Measurements from ENCODE around the gene CCDC102B.
"Not testable (repeated sequence)": the region's sequence is repeated elsewhere in the genome, so short reads cannot be mapped to it uniquely, and the experiment has no call there.

The CCDC102B gene

GRCh38 chr18:68879947-68880346, 82.1 kb downstream of the CCDC102B start:
- not testable (repeated sequence) for H3K4me1 ChIP-seq (ENCODE audit: control insufficient read depth in 2 of 2, insufficient read depth in 2 of 2, low read length in 2 of 2); H3K27ac ChIP-seq (ENCODE audit: low read depth in 2 of 2, low read length in 2 of 2); H3K9me3 ChIP-seq (ENCODE audit: control insufficient read depth in 2 of 2, low read length in 2 of 2); H3K4me3 ChIP-seq (ENCODE audit: low read length in 2 of 2); H3K36me3 ChIP-seq (ENCODE audit: control insufficient read depth in 2 of 2, insufficient read depth in 2 of 2, low read length in 2 of 2); H3K27me3 ChIP-seq (ENCODE audit: control insufficient read depth in 2 of 2, insufficient read depth in 2 of 2, low read length in 2 of 2); H3K9ac ChIP-seq (ENCODE audit: low read depth in 1 of 2, low read length in 2 of 2)

- no peaks in the 10 kb centered on the region for H3K9me3 ChIP-seq (ENCODE audit: control insufficient read depth in 2 of 2, low read length in 2 of 2)
- H3K4me3 ChIP-seq (ENCODE audit: low read length in 2 of 2) = no peak overlapping the region
- H3K9ac ChIP-seq (ENCODE audit: low read depth in 1 of 2, low read length in 2 of 2) = no peak overlapping the region
- H3K4me1 ChIP-seq (ENCODE audit: control insufficient read depth in 2 of 2, insufficient read depth in 2 of 2, low read length in 2 of 2) = no peaks in the 10 kb centered on the region
- no peaks in the 10 kb centered on the region for H3K27me3 ChIP-seq (ENCODE audit: control insufficient read depth in 2 of 2, insufficient read depth in 2 of 2, low read length in 2 of 2)
- no peak overlapping the region for H3K27ac ChIP-seq (ENCODE audit: low read depth in 2 of 2, low read length in 2 of 2)
- H3K36me3 ChIP-seq (ENCODE audit: control insufficient read depth in 2 of 2, insufficient read depth in 2 of 2, low read length in 2 of 2) = no peaks in the 10 kb centered on the region
These were observed 89.5 kb downstream of the CCDC102B start for GRCh38 chr18:68887410-68887809.

GRCh38 chr18:68893354-68893753, 95.5 kb downstream of the CCDC102B start:
- Histone ChIP-seq H3K4me1 (ENCODE audit: control insufficient read depth in 2 of 2, insufficient read depth in 2 of 2, low read length in 2 of 2) (no peaks in the 10 kb centered on the region), H3K9me3 (ENCODE audit: control insufficient read depth in 2 of 2, low read length in 2 of 2) (no peaks in the 10 kb centered on the region), H3K27me3 (ENCODE audit: control insufficient read depth in 2 of 2, insufficient read depth in 2 of 2, low read length in 2 of 2) (no peaks in the 10 kb centered on the region), H3K27ac (ENCODE audit: low read depth in 2 of 2, low read length in 2 of 2) (no peak overlapping the region), H3K36me3 (ENCODE audit: control insufficient read depth in 2 of 2, insufficient read depth in 2 of 2, low read length in 2 of 2) (no peaks in the 10 kb centered on the region), H3K4me3 (ENCODE audit: low read length in 2 of 2) (no peak overlapping the region), H3K9ac (ENCODE audit: low read depth in 1 of 2, low read length in 2 of 2) (no peak overlapping the region)

GRCh38 chr18:68897286-68897685, 99.4 kb downstream of the CCDC102B start:
- Histone ChIP-seq H3K9me3 (ENCODE audit: control insufficient read depth in 2 of 2, low read length in 2 of 2) (no peaks in the 10 kb centered on the region), H3K27ac (ENCODE audit: low read depth in 2 of 2, low read length in 2 of 2) (no peak overlapping the region), H3K9ac (ENCODE audit: low read depth in 1 of 2, low read length in 2 of 2) (no peak overlapping the region), H3K4me1 (ENCODE audit: control insufficient read depth in 2 of 2, insufficient read depth in 2 of 2, low read length in 2 of 2) (no peaks in the 10 kb centered on the region), H3K27me3 (ENCODE audit: control insufficient read depth in 2 of 2, insufficient read depth in 2 of 2, low read length in 2 of 2) (no peaks in the 10 kb centered on the region), H3K36me3 (ENCODE audit: control insufficient read depth in 2 of 2, insufficient read depth in 2 of 2, low read length in 2 of 2) (no peaks in the 10 kb centered on the region), H3K4me3 (ENCODE audit: low read length in 2 of 2) (no peak overlapping the region)

- Histone ChIP-seq H3K27me3 (ENCODE audit: control insufficient read depth in 2 of 2, insufficient read depth in 2 of 2, low read length in 2 of 2) (no peaks in the 10 kb centered on the region), H3K4me1 (ENCODE audit: control insufficient read depth in 2 of 2, insufficient read depth in 2 of 2, low read length in 2 of 2) (no peaks in the 10 kb centered on the region), H3K9me3 (ENCODE audit: control insufficient read depth in 2 of 2, low read length in 2 of 2) (no peaks in the 10 kb centered on the region), H3K4me3 (ENCODE audit: low read length in 2 of 2) (no peak overlapping the region), H3K27ac (ENCODE audit: low read depth in 2 of 2, low read length in 2 of 2) (no peak overlapping the region), H3K9ac (ENCODE audit: low read depth in 1 of 2, low read length in 2 of 2) (no peak overlapping the region), H3K36me3 (ENCODE audit: control insufficient read depth in 2 of 2, insufficient read depth in 2 of 2, low read length in 2 of 2) (no peaks in the 10 kb centered on the region)
These were observed 111.7 kb downstream of the CCDC102B start for GRCh38 chr18:68909579-68909978.

- Histone ChIP-seq H3K4me1 (ENCODE audit: control insufficient read depth in 2 of 2, insufficient read depth in 2 of 2, low read length in 2 of 2) (no peaks in the 10 kb centered on the region), H3K4me3 (ENCODE audit: low read length in 2 of 2) (no peak overlapping the region), H3K9ac (ENCODE audit: low read depth in 1 of 2, low read length in 2 of 2) (no peak overlapping the region), H3K27me3 (ENCODE audit: control insufficient read depth in 2 of 2, insufficient read depth in 2 of 2, low read length in 2 of 2) (no peaks in the 10 kb centered on the region), H3K36me3 (ENCODE audit: control insufficient read depth in 2 of 2, insufficient read depth in 2 of 2, low read length in 2 of 2) (no peaks in the 10 kb centered on the region), H3K27ac (ENCODE audit: low read depth in 2 of 2, low read length in 2 of 2) (no peak overlapping the region), H3K9me3 (ENCODE audit: control insufficient read depth in 2 of 2, low read length in 2 of 2) (no peaks in the 10 kb centered on the region)
These were observed 117.2 kb downstream of the CCDC102B start for GRCh38 chr18:68915061-68915460.

GRCh38 chr18:68916734-68917133, 118.9 kb downstream of the CCDC102B start:
- Histone ChIP-seq H3K4me1 (ENCODE audit: control insufficient read depth in 2 of 2, insufficient read depth in 2 of 2, low read length in 2 of 2) (no peaks in the 10 kb centered on the region), H3K4me3 (ENCODE audit: low read length in 2 of 2) (no peak overlapping the region), H3K27me3 (ENCODE audit: control insufficient read depth in 2 of 2, insufficient read depth in 2 of 2, low read length in 2 of 2) (no peaks in the 10 kb centered on the region), H3K27ac (ENCODE audit: low read depth in 2 of 2, low read length in 2 of 2) (no peak overlapping the region), H3K9me3 (ENCODE audit: control insufficient read depth in 2 of 2, low read length in 2 of 2) (no peaks in the 10 kb centered on the region), H3K9ac (ENCODE audit: low read depth in 1 of 2, low read length in 2 of 2) (no peak overlapping the region), H3K36me3 (ENCODE audit: control insufficient read depth in 2 of 2, insufficient read depth in 2 of 2, low read length in 2 of 2) (no peaks in the 10 kb centered on the region)

GRCh38 chr18:68918216-68918615, 120.3 kb downstream of the CCDC102B start:
- H3K9me3 ChIP-seq (ENCODE audit: control insufficient read depth in 2 of 2, low read length in 2 of 2) = no peaks in the 10 kb centered on the region
- H3K27me3 ChIP-seq (ENCODE audit: control insufficient read depth in 2 of 2, insufficient read depth in 2 of 2, low read length in 2 of 2) = no peaks in the 10 kb centered on the region
- no peak overlapping the region for H3K4me3 ChIP-seq (ENCODE audit: low read length in 2 of 2)
- H3K9ac ChIP-seq (ENCODE audit: low read depth in 1 of 2, low read length in 2 of 2) = no peak overlapping the region
- H3K36me3 ChIP-seq (ENCODE audit: control insufficient read depth in 2 of 2, insufficient read depth in 2 of 2, low read length in 2 of 2) = no peaks in the 10 kb centered on the region
- no peak overlapping the region for H3K27ac ChIP-seq (ENCODE audit: low read depth in 2 of 2, low read length in 2 of 2)
- no peaks in the 10 kb centered on the region for H3K4me1 ChIP-seq (ENCODE audit: control insufficient read depth in 2 of 2, insufficient read depth in 2 of 2, low read length in 2 of 2)

GRCh38 chr18:68919900-68920299, 122.0 kb downstream of the CCDC102B start:
- Histone ChIP-seq H3K4me3 (ENCODE audit: low read length in 2 of 2) (no peak overlapping the region), H3K9me3 (ENCODE audit: control insufficient read depth in 2 of 2, low read length in 2 of 2) (no peaks in the 10 kb centered on the region), H3K36me3 (ENCODE audit: control insufficient read depth in 2 of 2, insufficient read depth in 2 of 2, low read length in 2 of 2) (no peaks in the 10 kb centered on the region), H3K9ac (ENCODE audit: low read depth in 1 of 2, low read length in 2 of 2) (no peak overlapping the region), H3K27ac (ENCODE audit: low read depth in 2 of 2, low read length in 2 of 2) (no peak overlapping the region), H3K4me1 (ENCODE audit: control insufficient read depth in 2 of 2, insufficient read depth in 2 of 2, low read length in 2 of 2) (no peaks in the 10 kb centered on the region), H3K27me3 (ENCODE audit: control insufficient read depth in 2 of 2, insufficient read depth in 2 of 2, low read length in 2 of 2) (no peaks in the 10 kb centered on the region)

GRCh38 chr18:68922392-68922791, 124.5 kb downstream of the CCDC102B start:
- Histone ChIP-seq H3K4me3 (ENCODE audit: low read length in 2 of 2) (no peak overlapping the region), H3K9me3 (ENCODE audit: control insufficient read depth in 2 of 2, low read length in 2 of 2) (no peaks in the 10 kb centered on the region), H3K27ac (ENCODE audit: low read depth in 2 of 2, low read length in 2 of 2) (no peak overlapping the region), H3K27me3 (ENCODE audit: control insufficient read depth in 2 of 2, insufficient read depth in 2 of 2, low read length in 2 of 2) (no peaks in the 10 kb centered on the region), H3K9ac (ENCODE audit: low read depth in 1 of 2, low read length in 2 of 2) (no peak overlapping the region), H3K4me1 (ENCODE audit: control insufficient read depth in 2 of 2, insufficient read depth in 2 of 2, low read length in 2 of 2) (no peaks in the 10 kb centered on the region), H3K36me3 (ENCODE audit: control insufficient read depth in 2 of 2, insufficient read depth in 2 of 2, low read length in 2 of 2) (no peaks in the 10 kb centered on the region)

GRCh38 chr18:68925268-68925667, 127.4 kb downstream of the CCDC102B start:
- no peaks in the 10 kb centered on the region for H3K36me3 ChIP-seq (ENCODE audit: control insufficient read depth in 2 of 2, insufficient read depth in 2 of 2, low read length in 2 of 2)

More at GRCh38 chr18:68925268-68925667, 127.4 kb downstream of the CCDC102B start:
- no peaks in the 10 kb centered on the region for H3K27me3 ChIP-seq (ENCODE audit: control insufficient read depth in 2 of 2, insufficient read depth in 2 of 2, low read length in 2 of 2)
- H3K4me1 ChIP-seq (ENCODE audit: control insufficient read depth in 2 of 2, insufficient read depth in 2 of 2, low read length in 2 of 2) = no peaks in the 10 kb centered on the region
- no peak overlapping the region for H3K4me3 ChIP-seq (ENCODE audit: low read length in 2 of 2)
- no peak overlapping the region for H3K9ac ChIP-seq (ENCODE audit: low read depth in 1 of 2, low read length in 2 of 2)
- no peaks in the 10 kb centered on the region for H3K9me3 ChIP-seq (ENCODE audit: control insufficient read depth in 2 of 2, low read length in 2 of 2)
- H3K27ac ChIP-seq (ENCODE audit: low read depth in 2 of 2, low read length in 2 of 2) = no peak overlapping the region
